Spleen (tissue), 11 donors: Measurements from ENCODE around the gene SV2B. TPM values are rescaled to one million over a fixed set of nuclear protein-coding genes. Genes with fewer than 3 reads are reported as not detected.

ENCODE experiments used
- DNase-seq: peaks from one replicate; pipeline ENCODE4 v3.0.0-alpha.2; 2020
- H3K27ac ChIP-seq, 8 donors: fragments of 200-600 bp; sonication (generic) in 7 of 8; 1 replicate in 4 of 8; 2 replicates in 4 of 8; pipeline versions ENCODE4 v1.5.0 to v1.8.0; 2016 to 2021; ENCODE audit warnings: inconsistent platforms in 4 of 8, mild to moderate bottlenecking in 4 of 8, moderate library complexity in 1 of 8
- H3K27me3 ChIP-seq, 7 donors: fragments of 200-600 bp; sonication (generic) in 6 of 7; replicated peaks in 1 of 7; 1 replicate in 4 of 7; 2 replicates in 3 of 7; pipeline versions ENCODE4 v1.5.0 to v1.8.0; 2016 to 2021; ENCODE audit warnings: inconsistent platforms in 3 of 7, mild to moderate bottlenecking in 1 of 7
- H3K36me3 ChIP-seq, 6 donors: fragments of 200-600 bp; sonication (generic) in 5 of 6; 1 replicate in 4 of 6; 2 replicates in 2 of 6; pipeline versions ENCODE4 v1.5.0 to v1.8.0; 2016 to 2021; ENCODE audit warnings: inconsistent platforms in 2 of 6
- H3K4me1 ChIP-seq, 6 donors: fragments of 200-600 bp; sonication (generic) in 5 of 6; 1 replicate in 3 of 6; 2 replicates in 3 of 6; pipeline versions ENCODE4 v1.5.0 to v1.8.0; 2016 to 2021; ENCODE audit warnings: inconsistent platforms in 3 of 6
- H3K4me3 ChIP-seq, 8 donors: fragments of 200-600 bp; sonication (generic) in 7 of 8; 1 replicate in 4 of 8; 2 replicates in 4 of 8; pipeline versions ENCODE4 v1.5.0 to v1.8.0; 2016 to 2021; ENCODE audit warnings: inconsistent platforms in 4 of 8, mild to moderate bottlenecking in 4 of 8, moderate library complexity in 2 of 8
- H3K9me3 ChIP-seq, 8 donors: fragments of 200-600 bp; sonication (generic) in 7 of 8; 1 replicate in 4 of 8; 2 replicates in 4 of 8; pipeline versions ENCODE4 v1.5.0 to v1.8.0; 2016 to 2021; ENCODE audit warnings: inconsistent platforms in 4 of 8
- POLR2A ChIP-seq, 3 donors: fragments of 450-650 bp; IDR thresholded peaks; one replicate each; pipeline ENCODE4 v1.5.1; 2017; ENCODE audit warnings: antibody characterized with exemption in 3 of 3, mild to moderate bottlenecking in 1 of 3
- POLR2AphosphoS5 ChIP-seq, 3 donors: sonication (generic); formaldehyde crosslinking; IDR thresholded peaks; one replicate each; pipeline ENCODE4 v1.5.1; 2017; ENCODE audit warnings: antibody characterized with exemption in 3 of 3
- WGBS, 5 donors: extraction: QIAGEN DNeasy Blood & Tissue Kit in 3 of 5; methylation state at CpG; one replicate each; pipeline versions ENCODE4 v1.1.5 to v1.1.7; 2013 to 2018; 5-methylcytosine and 5-hydroxymethylcytosine counted together
- intact Hi-C: fragments of 100-400 bp; cut with DNase I; formaldehyde crosslinking; loops from one replicate; pipeline ENCODE4 v1.15.0; 2023; ENCODE audit warnings: low total_unique reads
- polyA plus RNA-seq, 3 donors: library from polyadenylated mRNA; stranded (reverse); fragments of 200-250 nt; gene quantifications; one replicate each; pipeline ENCODE4 v1.2.1, GENCODE V29; 2013
- total RNA-seq, 7 donors: library from RNA; depleted of rRNA in 3 of 7; stranded (reverse); fragments of >200 nt in 3 of 7; fragmentation: NEBNext Ultra II Directional in 4 of 7; extraction: Animal tissue kit (Norgen Biotek cat#: 25700) in 4 of 7; gene quantifications; one replicate each; pipeline versions ENCODE4 v1.1.0 to v1.2.1, GENCODE V29; 2016 to 2021
- TF ChIP-seq, protein P1 (sequence below), 11 experiments: fragments of 200-600 bp in 7 of 11; fragments of 450-650 bp in 4 of 11; sonication (generic) in 4 of 11; IDR thresholded peaks in 8 of 11; conservative IDR thresholded peaks in 3 of 11; 1 replicate in 7 of 11; 2 replicates in 4 of 11; pipeline versions ENCODE4 v1.4.0 to v1.8.0; 2016 to 2021; ENCODE audit warnings: antibody characterized with exemption in 11 of 11, inconsistent platforms in 4 of 11, mild to moderate bottlenecking in 1 of 11
- donor health status: healthy with polysubstance abuse.
- donor health status: DM: no; HTN: no; CAD: no; lungs with moderate emphysema.
- donor health status: DM: no; HTN: no; CAD: no.
- donor health status: Bipolar disorder and iron deficiency.
- donor health status: healthy.
- donor health status: DM: no; HTN: no; CAD: no.
- donor health status: DM: yes; HTN: yes; CAD: no.

SV2B gene
- total and polyA plus RNA-seq, 10 donors: 0.07 to 1.2 (median 0.48) TPM

DNA sequence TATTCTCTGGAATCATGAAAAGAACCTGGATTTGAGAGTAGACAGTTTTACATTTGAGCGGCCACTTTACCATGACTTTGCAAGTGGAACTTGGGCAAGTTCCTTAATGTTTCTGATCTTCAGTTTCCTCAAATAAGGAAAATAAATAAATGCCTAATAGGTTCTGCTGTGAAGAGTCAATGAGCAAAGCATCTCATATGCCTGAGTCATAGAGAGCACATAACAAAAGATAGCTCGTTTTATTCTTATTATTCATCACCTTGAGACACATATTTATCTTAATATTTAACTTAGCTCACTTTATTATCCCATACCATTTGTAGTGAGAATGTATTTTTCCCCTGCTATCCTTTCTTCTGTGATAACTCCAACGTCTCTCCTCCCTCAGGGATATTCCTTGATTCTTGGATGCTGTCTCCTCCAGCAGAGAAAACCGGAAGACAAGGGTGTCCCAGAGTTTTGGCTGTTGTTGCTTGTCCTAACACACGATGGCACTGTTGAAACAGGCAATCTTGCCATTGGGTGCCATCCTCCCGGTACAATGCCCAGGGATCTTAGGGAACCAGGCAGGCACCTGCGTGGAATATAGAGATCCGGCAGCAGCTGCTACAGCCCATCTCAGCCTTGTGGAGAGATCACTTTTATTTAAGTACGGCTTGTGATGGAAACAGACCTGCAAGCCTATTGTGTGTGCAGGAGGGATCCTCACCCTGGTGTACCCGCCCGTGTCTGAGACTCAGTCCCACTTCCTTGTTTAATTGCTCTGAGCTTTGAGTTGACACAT is 44.3 kb upstream of the SV2B start:
- Histone ChIP-seq H3K9me3 (no peaks in the 10 kb centered on the region), H3K36me3 (no peaks in the 10 kb centered on the region), H3K4me1 (peaks cover 0 to 6% (median 0%) of the 10 kb centered on the region in 6 donors), H3K4me3 (no peak overlapping the region), H3K27me3 (peaks cover 0 to 82% (median 43%) of the 10 kb centered on the region in 7 donors), H3K27ac (no peak overlapping the region)
- intact Hi-C loops: loop anchor here (5.0 kb wide), 2 partner anchors 172 to 217 kb away; no protein-coding TSS in a partner anchor
- TF ChIP-seq POLR2AphosphoS5 (IDR thresholded peaks at IDR 0.05): no peak
- no peak for TF ChIP-seq POLR2A (IDR thresholded peaks at IDR 0.05)
- TF ChIP-seq, protein P1, sequence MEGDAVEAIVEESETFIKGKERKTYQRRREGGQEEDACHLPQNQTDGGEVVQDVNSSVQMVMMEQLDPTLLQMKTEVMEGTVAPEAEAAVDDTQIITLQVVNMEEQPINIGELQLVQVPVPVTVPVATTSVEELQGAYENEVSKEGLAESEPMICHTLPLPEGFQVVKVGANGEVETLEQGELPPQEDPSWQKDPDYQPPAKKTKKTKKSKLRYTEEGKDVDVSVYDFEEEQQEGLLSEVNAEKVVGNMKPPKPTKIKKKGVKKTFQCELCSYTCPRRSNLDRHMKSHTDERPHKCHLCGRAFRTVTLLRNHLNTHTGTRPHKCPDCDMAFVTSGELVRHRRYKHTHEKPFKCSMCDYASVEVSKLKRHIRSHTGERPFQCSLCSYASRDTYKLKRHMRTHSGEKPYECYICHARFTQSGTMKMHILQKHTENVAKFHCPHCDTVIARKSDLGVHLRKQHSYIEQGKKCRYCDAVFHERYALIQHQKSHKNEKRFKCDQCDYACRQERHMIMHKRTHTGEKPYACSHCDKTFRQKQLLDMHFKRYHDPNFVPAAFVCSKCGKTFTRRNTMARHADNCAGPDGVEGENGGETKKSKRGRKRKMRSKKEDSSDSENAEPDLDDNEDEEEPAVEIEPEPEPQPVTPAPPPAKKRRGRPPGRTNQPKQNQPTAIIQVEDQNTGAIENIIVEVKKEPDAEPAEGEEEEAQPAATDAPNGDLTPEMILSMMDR (IDR thresholded peaks at IDR 0.05 in 8 of 11, conservative IDR thresholded peaks at IDR 0.05 in 3 of 11): peak in 10 of 11 experiments; percentile 19 to 74 (median 62)
- 21 to 26% (median 24%) methylated on average over 11 of the region's 11 CpGs for WGBS, 5 donors
- no peak for DNase-seq

DNA sequence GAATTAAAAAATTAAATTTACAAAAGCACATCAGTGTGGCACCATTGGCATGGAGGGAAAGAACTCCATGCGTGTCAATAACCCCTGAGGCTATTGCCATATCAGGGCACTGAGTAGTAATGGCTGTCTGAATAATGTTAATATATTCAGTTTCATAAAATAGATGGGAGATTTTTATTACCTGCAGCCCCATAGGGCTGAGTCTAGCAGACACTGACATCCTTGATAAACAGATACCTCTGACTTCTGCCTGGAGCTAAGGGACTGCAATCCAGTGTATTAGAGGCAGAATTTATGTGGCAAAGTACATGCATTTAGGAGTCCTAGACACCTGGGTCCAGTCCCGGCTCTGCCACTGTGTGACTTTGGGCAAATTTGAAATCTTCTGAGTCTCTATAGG is 38.8 kb upstream of the SV2B start:
- Histone ChIP-seq H3K9me3 (peaks cover 0 to 12% (median 5%) of the 10 kb centered on the region in 8 donors), H3K27ac (no peak overlapping the region), H3K36me3 (no peaks in the 10 kb centered on the region), H3K4me3 (no peak overlapping the region), H3K4me1 (peaks cover 0 to under 1% (median 0%) of the 10 kb centered on the region in 6 donors), H3K27me3 (peaks cover 0 to 32% (median 16%) of the 10 kb centered on the region in 7 donors)
- DNase-seq: no peak
- 88 to 94% (median 90%) methylated on average over 2 of the region's 2 CpGs for WGBS, 5 donors
- TF ChIP-seq POLR2A (IDR thresholded peaks at IDR 0.05) (no peak), POLR2AphosphoS5 (IDR thresholded peaks at IDR 0.05) (no peak)
- TF ChIP-seq, protein P1 (IDR thresholded peaks at IDR 0.05 in 8 of 11, conservative IDR thresholded peaks at IDR 0.05 in 3 of 11): no peak
- intact Hi-C loops: no loop called here

DNA sequence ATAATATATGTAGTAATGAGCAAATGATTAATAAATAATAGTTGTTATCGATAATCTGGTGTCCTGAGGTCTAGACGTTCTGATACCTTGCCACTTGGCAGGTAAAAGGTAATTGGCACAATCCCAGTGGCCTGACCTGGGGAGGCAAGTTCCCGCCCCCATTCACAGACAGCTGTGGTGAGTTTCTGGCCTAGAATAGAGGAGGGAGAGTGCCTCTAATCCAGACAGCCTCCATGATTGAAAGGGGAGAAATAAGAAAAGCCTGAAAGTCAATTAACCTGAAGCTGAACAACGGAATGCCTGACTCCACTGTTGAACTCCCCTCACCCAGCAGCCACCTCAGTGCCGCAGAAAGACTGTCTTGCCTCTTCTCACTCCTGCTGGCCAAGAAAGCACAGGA is 38.1 kb upstream of the SV2B start:
- H3K36me3 ChIP-seq: no peaks in the 10 kb centered on the region
- TF ChIP-seq POLR2A (IDR thresholded peaks at IDR 0.05) (no peak), POLR2AphosphoS5 (IDR thresholded peaks at IDR 0.05) (no peak)
- TF ChIP-seq, protein P1 (IDR thresholded peaks at IDR 0.05 in 8 of 11, conservative IDR thresholded peaks at IDR 0.05 in 3 of 11): no peak
- intact Hi-C loops: no loop called here
- H3K27me3 ChIP-seq: peaks cover 0 to 24% (median 14%) of the 10 kb centered on the region in 7 donors
- no peak overlapping the region for H3K4me3 ChIP-seq
- no peaks in the 10 kb centered on the region for H3K4me1 ChIP-seq
- peaks cover 0 to 12% (median 5%) of the 10 kb centered on the region in 8 donors for H3K9me3 ChIP-seq
- no peak overlapping the region for H3K27ac ChIP-seq
- 81 to 90% (median 85%) methylated on average over 5 of the region's 5 CpGs for WGBS, 5 donors
- DNase-seq: no peak

DNA sequence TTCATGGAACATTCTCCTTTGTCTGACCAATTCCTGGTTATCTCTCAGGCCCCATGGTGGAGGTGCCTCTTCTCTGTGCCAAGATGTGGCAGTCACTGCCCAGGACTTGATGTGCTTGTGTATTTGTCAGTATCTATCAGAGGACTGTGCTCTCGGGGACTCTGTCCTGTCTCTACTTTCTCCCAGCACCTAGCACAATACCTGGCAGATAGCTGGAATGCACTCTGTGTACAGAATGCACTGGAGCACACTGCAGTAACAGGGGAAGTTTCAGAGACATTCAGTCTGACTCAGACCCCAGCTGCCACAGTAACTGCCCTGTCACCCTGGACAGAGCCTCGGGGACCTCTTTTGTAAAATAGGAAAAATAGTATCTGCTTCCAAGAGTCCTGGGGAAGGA is 34.6 kb upstream of the SV2B start:
- Histone ChIP-seq H3K4me3 (no peak overlapping the region), H3K4me1 (no peaks in the 10 kb centered on the region), H3K27ac (no peak overlapping the region), H3K27me3 (peaks cover 0 to 17% (median 8%) of the 10 kb centered on the region in 7 donors), H3K36me3 (no peaks in the 10 kb centered on the region), H3K9me3 (peaks cover 0 to 12% (median 5%) of the 10 kb centered on the region in 8 donors)
- DNase-seq: no peak
- WGBS, 5 donors: 77 to 93% (median 82%) methylated on average over 2 of the region's 2 CpGs
- intact Hi-C loops: no loop called here
- TF ChIP-seq, protein P1 (IDR thresholded peaks at IDR 0.05 in 8 of 11, conservative IDR thresholded peaks at IDR 0.05 in 3 of 11): no peak
- TF ChIP-seq POLR2A (IDR thresholded peaks at IDR 0.05) (no peak), POLR2AphosphoS5 (IDR thresholded peaks at IDR 0.05) (no peak)
